Measurements from ENCODE around the gene TOP2A. TPM values are rescaled to one million over a fixed set of nuclear protein-coding genes. Genes with fewer than 3 reads are reported as not detected.

The TOP2A gene
- total RNA-seq, 4 donors from 2014 or later: 0.40 to 4.3 (median 0.79) TPM

GRCh38 chr17:40422990-40423633, 5.4 kb upstream of the TOP2A start:
- Histone ChIP-seq H3K9me3 (no peaks in the 10 kb centered on the region), H3K36me3 (no peaks in the 10 kb centered on the region), H3K4me3 (no peak overlapping the region), H3K27ac (no peak overlapping the region), H3K27me3 (no peaks in the 10 kb centered on the region), H3K4me1 (peaks cover 0 to 19% (median 0%) of the 10 kb centered on the region in 3 donors)
- WGBS, 2 donors (ENCODE audit: low coverage in 1 of 2): 55 to 69% methylated on average over 2 to 3 of the region's 3 CpGs
- ATAC-seq: no peak
- TF ChIP-seq EP300 (IDR thresholded peaks at IDR 0.05) (no peak), POLR2AphosphoS5 (IDR thresholded peaks at IDR 0.05) (no peak), POLR2A (IDR thresholded peaks at IDR 0.05) (no peak)
- TF ChIP-seq, protein P1, sequence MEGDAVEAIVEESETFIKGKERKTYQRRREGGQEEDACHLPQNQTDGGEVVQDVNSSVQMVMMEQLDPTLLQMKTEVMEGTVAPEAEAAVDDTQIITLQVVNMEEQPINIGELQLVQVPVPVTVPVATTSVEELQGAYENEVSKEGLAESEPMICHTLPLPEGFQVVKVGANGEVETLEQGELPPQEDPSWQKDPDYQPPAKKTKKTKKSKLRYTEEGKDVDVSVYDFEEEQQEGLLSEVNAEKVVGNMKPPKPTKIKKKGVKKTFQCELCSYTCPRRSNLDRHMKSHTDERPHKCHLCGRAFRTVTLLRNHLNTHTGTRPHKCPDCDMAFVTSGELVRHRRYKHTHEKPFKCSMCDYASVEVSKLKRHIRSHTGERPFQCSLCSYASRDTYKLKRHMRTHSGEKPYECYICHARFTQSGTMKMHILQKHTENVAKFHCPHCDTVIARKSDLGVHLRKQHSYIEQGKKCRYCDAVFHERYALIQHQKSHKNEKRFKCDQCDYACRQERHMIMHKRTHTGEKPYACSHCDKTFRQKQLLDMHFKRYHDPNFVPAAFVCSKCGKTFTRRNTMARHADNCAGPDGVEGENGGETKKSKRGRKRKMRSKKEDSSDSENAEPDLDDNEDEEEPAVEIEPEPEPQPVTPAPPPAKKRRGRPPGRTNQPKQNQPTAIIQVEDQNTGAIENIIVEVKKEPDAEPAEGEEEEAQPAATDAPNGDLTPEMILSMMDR (IDR thresholded peaks at IDR 0.05): no peak

- H3K4me1 ChIP-seq: peaks cover 0 to 26% (median 4%) of the 10 kb centered on the region in 3 donors
- peaks cover 5% of the 10 kb centered on the region for H3K27me3 ChIP-seq
- H3K27ac ChIP-seq: peak overlapping the region in 1 of 4 donors; percentile 5
- H3K4me3 ChIP-seq: no peak overlapping the region
- 41 to 43% methylated on average over 7 of the region's 11 CpGs for WGBS, 2 donors (ENCODE audit: low coverage in 1 of 2)
- no peaks in the 10 kb centered on the region for H3K9me3 ChIP-seq
- no peak for TF ChIP-seq POLR2AphosphoS5 (IDR thresholded peaks at IDR 0.05)
- TF ChIP-seq EP300 (IDR thresholded peaks at IDR 0.05): no peak
- no peaks in the 10 kb centered on the region for H3K36me3 ChIP-seq
- no peak for ATAC-seq
Measured at GRCh38 chr17:40419559-40420331, 2.0 kb upstream of the TOP2A start.

DNA sequence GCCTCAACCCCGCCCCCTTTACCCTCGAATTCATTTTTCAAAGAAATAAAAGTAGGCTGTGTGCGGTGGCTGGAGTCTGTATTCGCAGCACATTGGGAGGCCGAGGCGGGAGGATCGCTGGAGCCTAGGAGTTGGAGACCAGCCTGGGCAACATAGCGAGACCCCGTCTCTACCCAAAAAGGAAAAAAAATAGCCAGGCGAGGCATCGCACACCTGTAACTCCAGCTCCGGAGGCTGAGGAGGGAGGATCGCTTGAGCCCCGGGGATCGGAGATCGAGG, 671 bp upstream of the TOP2A start:
- 58 to 67% methylated on average over 3 to 12 of the region's 16 CpGs for WGBS, 2 donors (ENCODE audit: low coverage in 1 of 2)
- no peaks in the 10 kb centered on the region for H3K36me3 ChIP-seq
- peaks cover 0 to 26% (median 4%) of the 10 kb centered on the region in 3 donors for H3K4me1 ChIP-seq
- H3K9me3 ChIP-seq: no peaks in the 10 kb centered on the region
- no peak for ATAC-seq
- peak overlapping the region in 3 of 4 donors; percentile 77 to 81 (median 80) for H3K27ac ChIP-seq
- H3K4me3 ChIP-seq: peak overlapping the region; percentile 15 to 57
- H3K27me3 ChIP-seq: peaks cover 5% of the 10 kb centered on the region
- no peak for TF ChIP-seq POLR2AphosphoS5 (IDR thresholded peaks at IDR 0.05)
- TF ChIP-seq, protein P1 (IDR thresholded peaks at IDR 0.05): no peak
- no peak for TF ChIP-seq POLR2A (IDR thresholded peaks at IDR 0.05)
- no peak for TF ChIP-seq EP300 (IDR thresholded peaks at IDR 0.05)

DNA sequence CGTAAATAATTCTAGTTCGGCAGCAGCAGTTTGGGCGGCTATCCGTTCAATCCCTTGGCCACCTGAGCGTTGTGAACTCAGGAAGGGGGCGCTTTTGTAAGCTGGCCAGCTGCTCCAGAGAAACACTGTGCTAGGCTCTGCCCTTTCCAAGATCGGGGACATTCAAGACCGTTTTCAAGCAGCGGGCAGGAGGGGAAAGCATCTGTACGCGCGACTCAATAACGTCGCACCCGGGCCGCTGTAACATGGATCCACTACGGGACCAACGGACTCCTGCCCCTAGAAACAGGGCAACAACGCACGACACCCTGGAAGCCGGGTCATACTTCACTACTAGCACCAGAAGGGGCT, 463 bp downstream of the TOP2A start:
- no peaks in the 10 kb centered on the region for H3K9me3 ChIP-seq
- H3K4me1 ChIP-seq: peaks cover 0 to 26% (median 4%) of the 10 kb centered on the region in 3 donors
- TF ChIP-seq EP300 (IDR thresholded peaks at IDR 0.05): no peak
- TF ChIP-seq, protein P1 (IDR thresholded peaks at IDR 0.05): no peak
- TF ChIP-seq POLR2AphosphoS5 (IDR thresholded peaks at IDR 0.05): no peak
- no peak for TF ChIP-seq POLR2A (IDR thresholded peaks at IDR 0.05)
- H3K27ac ChIP-seq: peak overlapping the region in 1 of 4 donors; percentile 14
- H3K27me3 ChIP-seq: peaks cover 5% of the 10 kb centered on the region
- no peak for ATAC-seq
- H3K4me3 ChIP-seq: peak overlapping the region; percentile 27 to 57
- no peaks in the 10 kb centered on the region for H3K36me3 ChIP-seq
- 1 to 2% methylated on average over 7 to 15 of the region's 21 CpGs for WGBS, 2 donors (ENCODE audit: low coverage in 1 of 2)

- no peak overlapping the region for H3K4me3 ChIP-seq
Measured at GRCh38 chr17:40416671-40417070, 1.0 kb downstream of the TOP2A start.

More at GRCh38 chr17:40416671-40417070, 1.0 kb downstream of the TOP2A start:
- Histone ChIP-seq H3K9me3 (no peaks in the 10 kb centered on the region), H3K27me3 (peaks cover 5% of the 10 kb centered on the region), H3K27ac (no peak overlapping the region), H3K36me3 (no peaks in the 10 kb centered on the region), H3K4me1 (peaks cover 0 to 26% (median 4%) of the 10 kb centered on the region in 3 donors)
- WGBS, 2 donors (ENCODE audit: low coverage in 1 of 2): 31% methylated on average over 3 of the region's 3 CpGs
- TF ChIP-seq, protein P1 (IDR thresholded peaks at IDR 0.05): no peak
- TF ChIP-seq POLR2A (IDR thresholded peaks at IDR 0.05): no peak
- no peak for TF ChIP-seq POLR2AphosphoS5 (IDR thresholded peaks at IDR 0.05)
- TF ChIP-seq EP300 (IDR thresholded peaks at IDR 0.05): no peak
- ATAC-seq: no peak

Measured in gastroesophageal sphincter (tissue), 4 donors.